OCI-LY3 (cell line): ENCODE data around the gene DISP3.

Experiments
- H2AFZ ChIP-seq: fragments of 200-600, 300-600 bp; shearing (Covaris generic); 2 replicates; pipeline ENCODE4 v1.6.0; 2014; ENCODE audit warnings: antibody characterized with exemption, low read depth, low read length
- H3K27ac ChIP-seq: fragments of 200-600, 300-600 bp; sonication (generic); 2 replicates; pipeline ENCODE4 v1.5.1; 2014; ENCODE audit warnings: mild to moderate bottlenecking, low read length, moderate library complexity, mixed read lengths
- H3K27me3 ChIP-seq: fragments of 200-600, 300-600 bp; sonication (generic); 2 replicates; pipeline ENCODE4 v1.6.1; 2014; ENCODE audit warnings: low read depth, low read length, mixed read lengths
- H3K36me3 ChIP-seq: fragments of 200-600, 300-600 bp; sonication (generic); replicated peaks from 2 replicates; pipeline ENCODE3; 2014; ENCODE audit warnings: low read depth, low read length, mixed read lengths
- H3K4me1 ChIP-seq: fragments of 300-600, 200-600 bp; sonication (generic); 2 replicates; pipeline ENCODE4 v1.6.1; 2014; ENCODE audit warnings: low read length, mixed read lengths
- H3K4me2 ChIP-seq: fragments of 200-600, 300-600 bp; sonication (generic); 2 replicates; pipeline ENCODE4 v1.6.1; 2014; ENCODE audit warnings: low read length, mixed read lengths
- H3K4me3 ChIP-seq: fragments of 300-600, 200-600 bp; sonication (generic); 2 replicates; pipeline ENCODE4 v1.5.1; 2014; ENCODE audit warnings: antibody characterized with exemption, mild to moderate bottlenecking, low read length, moderate library complexity
- H3K79me2 ChIP-seq: fragments of 300-600, 200-600 bp; shearing (Covaris generic); 2 replicates; pipeline ENCODE4 v1.6.1; 2014; ENCODE audit warnings: mild to moderate bottlenecking, low read length, mixed read lengths
- H3K9ac ChIP-seq: fragments of 300-600, 200-600 bp; shearing (Covaris generic); 2 replicates; pipeline ENCODE4 v1.6.0; 2014; ENCODE audit warnings: mild to moderate bottlenecking, low read length, moderate library complexity
- H3K9me3 ChIP-seq: fragments of 200-600, 300-600 bp; shearing (Covaris generic); 2 replicates; pipeline ENCODE4 v1.6.1; 2014; ENCODE audit warnings: low read length, mixed read lengths; ENCODE audit not compliant: insufficient read depth
- H4K20me1 ChIP-seq: fragments of 200-600, 300-600 bp; sonication (generic); 2 replicates; pipeline ENCODE4 v1.6.1; 2016; ENCODE audit warnings: low read length, mixed read lengths; ENCODE audit not compliant: insufficient read depth
- EZH2phosphoT487 ChIP-seq: fragments of 200-600 bp; shearing (Covaris generic); IDR thresholded peaks from 2 replicates; pipeline ENCODE4 v1.6.1; 2018; ENCODE audit warnings: antibody characterized with exemption, mixed run types, low read depth
- TF ChIP-seq, protein P1 (sequence below): fragments of 200-600, 300-600 bp; sonication (generic); IDR thresholded peaks from 2 replicates; pipeline ENCODE4 v1.5.1; 2014; ENCODE audit warnings: antibody characterized with exemption, low read length, low read depth

The DISP3 gene

GRCh38 chr1:11535761-11536572 is 57.0 kb downstream of the DISP3 start:
- no peak overlapping the region for H2AFZ ChIP-seq
- no peak overlapping the region for H3K4me3 ChIP-seq
- H3K27ac ChIP-seq: no peak overlapping the region
- H3K27me3 ChIP-seq: no peaks in the 10 kb centered on the region; the same call in 1 of the 2 replicates
- no peak overlapping the region for H3K9ac ChIP-seq
- H3K9me3 ChIP-seq: no peaks in the 10 kb centered on the region
- TF ChIP-seq, protein P1, sequence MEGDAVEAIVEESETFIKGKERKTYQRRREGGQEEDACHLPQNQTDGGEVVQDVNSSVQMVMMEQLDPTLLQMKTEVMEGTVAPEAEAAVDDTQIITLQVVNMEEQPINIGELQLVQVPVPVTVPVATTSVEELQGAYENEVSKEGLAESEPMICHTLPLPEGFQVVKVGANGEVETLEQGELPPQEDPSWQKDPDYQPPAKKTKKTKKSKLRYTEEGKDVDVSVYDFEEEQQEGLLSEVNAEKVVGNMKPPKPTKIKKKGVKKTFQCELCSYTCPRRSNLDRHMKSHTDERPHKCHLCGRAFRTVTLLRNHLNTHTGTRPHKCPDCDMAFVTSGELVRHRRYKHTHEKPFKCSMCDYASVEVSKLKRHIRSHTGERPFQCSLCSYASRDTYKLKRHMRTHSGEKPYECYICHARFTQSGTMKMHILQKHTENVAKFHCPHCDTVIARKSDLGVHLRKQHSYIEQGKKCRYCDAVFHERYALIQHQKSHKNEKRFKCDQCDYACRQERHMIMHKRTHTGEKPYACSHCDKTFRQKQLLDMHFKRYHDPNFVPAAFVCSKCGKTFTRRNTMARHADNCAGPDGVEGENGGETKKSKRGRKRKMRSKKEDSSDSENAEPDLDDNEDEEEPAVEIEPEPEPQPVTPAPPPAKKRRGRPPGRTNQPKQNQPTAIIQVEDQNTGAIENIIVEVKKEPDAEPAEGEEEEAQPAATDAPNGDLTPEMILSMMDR: no peak
- TF ChIP-seq EZH2phosphoT487: no peak
- H3K36me3 ChIP-seq: no peaks in the 10 kb centered on the region
- H3K4me1 ChIP-seq: no peaks in the 10 kb centered on the region
- no peak overlapping the region for H3K4me2 ChIP-seq
- no peaks in the 10 kb centered on the region for H3K79me2 ChIP-seq
- H4K20me1 ChIP-seq: no peaks in the 10 kb centered on the region

GRCh38 chr1:11536573-11537379 is 57.8 kb downstream of the DISP3 start:
- H3K27ac ChIP-seq: no peak overlapping the region
- H3K36me3 ChIP-seq: no peaks in the 10 kb centered on the region
- no peak overlapping the region for H3K9ac ChIP-seq
- H3K4me2 ChIP-seq: no peak overlapping the region
- no peak for TF ChIP-seq EZH2phosphoT487
- TF ChIP-seq, protein P1: no peak
- no peaks in the 10 kb centered on the region for H3K79me2 ChIP-seq
- no peak overlapping the region for H3K4me3 ChIP-seq
- H4K20me1 ChIP-seq: no peaks in the 10 kb centered on the region
- no peaks in the 10 kb centered on the region for H3K9me3 ChIP-seq
- H3K4me1 ChIP-seq: no peaks in the 10 kb centered on the region
- H2AFZ ChIP-seq: no peak overlapping the region
- no peaks in the 10 kb centered on the region for H3K27me3 ChIP-seq

- no peak overlapping the region for H3K27ac ChIP-seq
- no peaks in the 10 kb centered on the region for H3K4me1 ChIP-seq
- no peaks in the 10 kb centered on the region for H3K36me3 ChIP-seq
- no peaks in the 10 kb centered on the region for H4K20me1 ChIP-seq
- H3K79me2 ChIP-seq: no peaks in the 10 kb centered on the region
- H3K4me3 ChIP-seq: no peak overlapping the region
- H2AFZ ChIP-seq: no peak overlapping the region
- H3K27me3 ChIP-seq: no peaks in the 10 kb centered on the region
- H3K9me3 ChIP-seq: no peaks in the 10 kb centered on the region
- H3K4me2 ChIP-seq: no peak overlapping the region
- TF ChIP-seq, protein P1: no peak
- TF ChIP-seq EZH2phosphoT487: no peak
- H3K9ac ChIP-seq: no peak overlapping the region
These were observed 58.4 kb downstream of the DISP3 start for GRCh38 chr1:11537380-11537764.

DNA sequence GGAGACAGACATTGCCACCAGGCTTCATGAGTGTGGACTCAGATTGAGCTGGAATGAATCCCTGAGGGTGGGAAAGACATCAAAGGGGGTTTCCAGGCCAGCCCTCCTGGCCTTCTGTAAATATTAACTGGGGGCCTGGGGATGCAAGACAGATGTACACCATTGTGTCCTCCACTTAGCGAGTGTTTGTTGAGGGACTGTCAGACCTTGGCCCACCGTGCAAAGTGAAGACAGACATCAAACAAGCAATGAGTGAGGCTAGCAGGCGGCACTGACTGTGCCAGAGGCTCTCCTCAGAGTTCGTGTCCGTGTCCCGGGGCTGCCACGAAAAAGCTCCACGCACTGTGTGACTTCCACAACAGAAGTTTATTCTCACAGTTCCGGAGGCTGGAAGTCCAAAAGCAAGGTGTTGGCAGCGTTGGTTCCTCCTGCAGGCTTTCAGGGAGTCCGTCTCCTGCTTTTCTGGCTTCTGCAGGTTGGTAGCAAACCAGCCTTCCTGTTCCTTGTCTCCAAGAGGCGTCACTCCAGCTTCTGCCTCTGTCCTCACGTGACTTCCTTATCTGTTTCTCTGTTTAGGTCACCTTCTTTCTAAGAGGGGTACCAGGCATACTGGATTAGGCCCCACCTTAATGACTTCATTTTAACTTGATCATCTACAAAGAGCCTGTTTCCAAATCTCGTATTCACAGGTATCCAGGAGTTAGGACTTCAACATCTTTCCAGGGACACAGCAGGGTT is 59.1 kb downstream of the DISP3 start:
- Histone ChIP-seq H3K79me2 (no peaks in the 10 kb centered on the region), H3K27ac (no peak overlapping the region), H3K9ac (no peak overlapping the region), H3K4me1 (no peaks in the 10 kb centered on the region), H3K36me3 (no peaks in the 10 kb centered on the region), H3K4me3 (no peak overlapping the region), H2AFZ (no peak overlapping the region), H4K20me1 (no peaks in the 10 kb centered on the region), H3K27me3 (no peaks in the 10 kb centered on the region), H3K9me3 (no peaks in the 10 kb centered on the region), H3K4me2 (no peak overlapping the region)
- no peak for TF ChIP-seq EZH2phosphoT487
- TF ChIP-seq, protein P1: no peak
